ENCODE measurements around the gene NHSL1.

The NHSL1 gene

GRCh38 chr6:138372711-138373463 lies 126.4 kb downstream of the NHSL1 start:
- no peak overlapping the region for H3K4me2 ChIP-seq (ENCODE audit: insufficient read depth, low read length)
- H3K9me3 ChIP-seq (ENCODE audit: insufficient read depth, low read length, severe bottlenecking): no peaks in the 10 kb centered on the region
- peaks cover 11% of the 10 kb centered on the region for H3K27me3 ChIP-seq (ENCODE audit: insufficient read depth, low read length, poor library complexity)
- H3K27ac ChIP-seq (ENCODE audit: low read length): no peak overlapping the region
- no peaks in the 10 kb centered on the region for H3K4me1 ChIP-seq (ENCODE audit: insufficient read depth, low read length)
- no peaks in the 10 kb centered on the region for H3K79me2 ChIP-seq (ENCODE audit: insufficient read depth, low read length)
- H3K36me3 ChIP-seq (ENCODE audit: insufficient read depth, low read length): no peaks in the 10 kb centered on the region
- no peak for ATAC-seq (ENCODE audit: insufficient read depth, low read depth)
- no peak for DNase-seq
- no peak overlapping the region for H3K9ac ChIP-seq (ENCODE audit: low read depth, low read length)
- TF ChIP-seq CTCF (IDR thresholded peaks at IDR 0.05; ENCODE audit: borderline replicate concordance, extremely low read depth, low read length, poor library complexity, severe bottlenecking) (peak; percentile 24), EZH2 (IDR thresholded peaks at IDR 0.05; ENCODE audit: borderline replicate concordance, low read depth, low read length, severe bottlenecking) (no peak)
- H4K20me1 ChIP-seq (ENCODE audit: insufficient read depth, low read length): no peaks in the 10 kb centered on the region
- no peak overlapping the region for H3K4me3 ChIP-seq (ENCODE audit: low read depth in 1 of 2, low read length in 2 of 2)
- no peak overlapping the region for H2AFZ ChIP-seq (ENCODE audit: low read depth, low read length)
